Measurements from ENCODE around the gene TENM4.

TENM4 gene

DNA sequence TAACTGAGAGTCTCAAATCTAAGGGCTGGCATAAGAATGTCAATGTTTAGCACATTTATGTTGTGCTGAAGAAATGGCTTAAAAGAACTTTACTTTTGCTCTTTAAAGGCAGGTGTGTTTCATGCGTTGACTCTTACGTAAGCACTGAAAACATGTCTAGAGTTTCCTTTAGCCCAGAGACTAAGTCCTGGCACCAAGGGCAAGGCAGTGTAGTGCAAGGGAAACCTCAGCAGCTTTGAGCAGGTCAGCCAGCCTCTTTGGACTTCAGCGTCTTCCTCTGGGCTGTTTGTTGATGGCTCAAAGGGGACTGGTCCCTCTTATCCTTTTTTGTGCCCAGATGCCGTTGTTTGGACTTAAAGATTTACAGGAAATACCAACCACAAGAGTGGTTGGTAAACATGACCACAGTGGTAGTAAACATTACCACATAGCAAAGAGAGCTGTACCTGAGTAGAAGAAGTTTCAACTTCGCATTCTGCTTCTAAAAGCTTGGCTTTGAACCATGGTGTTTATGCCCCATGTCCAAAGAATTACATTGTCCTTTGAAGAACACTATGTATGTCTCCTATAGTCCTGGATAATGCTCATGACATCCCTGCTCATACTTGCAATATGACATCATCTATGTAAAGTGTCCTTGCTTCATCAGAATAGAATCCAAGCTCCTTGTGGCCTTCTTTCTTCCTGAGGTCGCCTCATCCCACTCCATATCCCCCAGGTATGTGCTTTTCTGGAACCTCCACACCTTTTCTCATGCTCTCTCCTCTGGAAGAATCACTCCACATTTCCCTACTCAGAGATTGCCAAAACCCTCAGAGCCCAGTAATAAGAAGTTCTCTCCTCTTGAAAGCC is 23.5 kb downstream of the TENM4 start:
- no peak for DNase-seq

- no peak for DNase-seq
Observed at GRCh38 chr11:79415912-79416311, 24.9 kb downstream of the TENM4 start.

- DNase-seq, result no peak
Observed at GRCh38 chr11:79415411-79415810, 25.4 kb downstream of the TENM4 start.

DNA sequence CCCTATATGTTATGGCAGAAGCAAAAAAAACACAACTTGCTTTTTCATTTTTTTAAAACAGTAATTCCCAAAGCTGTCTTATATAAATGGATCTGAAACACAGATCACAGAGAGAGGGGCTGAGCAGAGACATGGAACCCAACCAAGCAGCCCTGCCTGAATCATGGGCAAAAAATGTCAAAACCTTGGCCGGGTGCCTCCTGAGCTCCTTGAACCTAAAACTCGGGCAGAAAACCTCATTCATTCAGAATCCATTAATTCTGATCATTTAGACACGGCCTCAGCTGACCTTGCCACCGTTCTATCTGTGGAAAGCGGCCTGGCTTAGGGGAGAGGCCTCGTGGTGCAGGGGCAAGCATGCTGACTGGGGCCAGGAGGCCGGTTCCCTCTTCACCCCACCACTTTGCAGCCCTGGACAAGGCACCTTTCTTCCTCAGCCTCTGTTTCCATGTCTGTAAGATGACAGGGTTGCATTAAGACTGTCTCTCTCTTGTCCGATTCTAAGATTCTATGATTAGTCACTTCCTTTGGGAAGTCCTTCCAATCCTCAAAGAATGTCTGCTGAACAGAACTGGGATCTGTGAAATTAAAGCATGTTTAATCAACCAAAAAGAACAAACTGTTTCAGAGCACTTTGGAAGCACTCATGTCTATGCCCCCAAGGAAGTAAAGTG is 26.0 kb downstream of the TENM4 start:
- no peak for DNase-seq

GRCh38 chr11:79414041-79414440 is 26.8 kb downstream of the TENM4 start:
- DNase-seq, result no peak

DNA sequence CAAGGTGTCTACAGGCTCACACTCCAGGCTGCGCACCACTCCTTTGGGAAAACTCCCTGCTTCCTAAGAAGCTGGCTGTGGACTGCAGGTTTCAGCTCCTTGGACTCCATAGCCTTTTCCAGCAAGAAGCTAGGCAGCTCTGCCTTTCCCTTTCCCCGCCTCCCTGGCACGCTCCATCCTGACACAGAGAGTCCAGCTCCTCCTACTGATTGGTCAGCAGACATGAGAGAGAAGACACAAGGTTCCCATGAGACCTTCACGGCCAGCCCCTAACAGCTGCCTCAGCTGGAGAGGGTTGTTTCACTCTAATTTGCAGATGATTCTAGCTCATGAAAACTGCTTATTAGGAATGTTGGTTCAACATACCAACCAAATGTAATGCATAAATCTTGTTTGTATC is 27.6 kb downstream of the TENM4 start:
- DNase-seq, result no peak

DNA sequence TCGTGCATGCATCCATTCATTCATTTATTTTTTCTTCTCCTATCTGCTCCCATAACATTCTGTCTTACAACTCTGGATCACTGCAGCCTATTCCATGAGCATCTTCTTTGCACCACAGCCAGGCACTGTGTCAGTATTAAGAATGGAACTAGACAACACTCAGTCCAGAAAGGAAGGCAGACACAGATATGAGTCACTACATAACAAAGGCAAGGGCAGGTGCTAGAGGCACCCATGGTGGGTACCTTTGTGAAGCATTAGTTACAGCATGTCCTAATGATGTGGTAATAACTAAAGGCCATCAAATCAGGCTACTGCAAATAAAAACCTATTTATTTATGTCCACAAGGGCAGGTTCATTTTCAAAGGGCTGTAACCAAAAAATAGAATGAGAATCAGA is 28.1 kb downstream of the TENM4 start:
- DNase-seq, result no peak

DNA sequence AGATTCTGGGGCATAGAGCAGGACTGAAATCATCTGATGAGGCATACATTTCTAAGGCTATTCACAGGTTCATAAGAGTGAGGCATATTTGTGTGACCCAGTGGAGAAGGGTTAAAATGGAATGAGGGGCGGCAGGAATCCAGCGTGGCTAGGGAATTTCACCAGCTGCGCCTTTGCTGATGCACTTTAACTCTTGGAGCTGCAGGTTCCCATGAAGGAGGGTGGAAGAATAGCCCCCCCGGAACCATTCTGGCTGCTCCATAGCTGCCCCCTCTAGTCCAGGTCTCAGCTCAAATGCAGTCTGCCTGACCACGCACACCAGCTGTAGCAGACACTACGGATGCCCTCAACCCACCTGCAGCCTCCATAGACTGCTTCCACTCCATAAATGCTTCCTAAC is 31.5 kb downstream of the TENM4 start:
- no peak for DNase-seq

- no peak for DNase-seq
Observed at GRCh38 chr11:79406376-79406775, 34.5 kb downstream of the TENM4 start.

DNA sequence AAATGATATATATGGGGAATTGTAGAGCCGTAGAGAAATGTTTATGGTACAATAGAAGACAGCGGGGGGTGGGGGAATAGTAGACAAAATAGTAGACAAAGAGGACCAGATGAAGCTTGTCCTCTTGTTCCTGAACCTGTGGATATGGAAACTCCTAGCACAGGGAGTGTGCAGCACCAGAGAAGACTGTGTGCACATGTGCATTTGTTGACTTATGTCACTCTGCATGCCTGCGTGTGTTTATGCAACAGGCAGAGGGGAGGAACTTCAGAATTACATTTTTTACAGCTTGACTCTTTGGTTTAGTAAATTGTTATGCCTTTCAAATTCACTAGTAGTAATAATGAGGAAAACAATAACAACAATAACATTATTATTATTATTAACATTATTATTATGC is 36.0 kb downstream of the TENM4 start:
- no peak for DNase-seq

- DNase-seq, result no peak
Observed at GRCh38 chr11:79404325-79404724, 36.5 kb downstream of the TENM4 start.

- DNase-seq, result no peak
Observed at GRCh38 chr11:79403839-79404238, 37.0 kb downstream of the TENM4 start.

GRCh38 chr11:79402912-79403311 is 37.9 kb downstream of the TENM4 start:
- DNase-seq, result no peak

- no peak for DNase-seq
Observed at GRCh38 chr11:79400717-79401330, 40.0 kb downstream of the TENM4 start.

GRCh38 chr11:79400206-79400605 is 40.6 kb downstream of the TENM4 start:
- DNase-seq, result no peak

DNA sequence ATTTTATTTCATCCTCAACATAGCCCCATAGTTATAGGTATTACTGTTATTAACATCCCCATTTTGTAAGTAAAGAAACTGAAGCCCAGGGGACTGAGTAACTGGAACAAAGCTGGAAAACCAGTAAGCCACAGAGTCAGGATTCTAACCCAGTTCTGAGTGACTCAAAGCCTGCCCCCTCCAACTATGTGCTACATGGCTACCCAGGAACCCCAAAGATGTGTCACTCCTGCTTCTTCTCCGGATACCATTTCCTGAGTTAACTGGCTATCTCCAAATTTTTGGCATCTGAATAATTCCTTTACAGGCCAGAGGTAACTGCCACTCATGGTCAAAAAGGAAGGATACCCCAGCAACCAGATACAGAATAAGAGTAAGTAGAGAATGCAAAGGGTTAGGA is 43.6 kb downstream of the TENM4 start:
- DNase-seq, result no peak

DNA sequence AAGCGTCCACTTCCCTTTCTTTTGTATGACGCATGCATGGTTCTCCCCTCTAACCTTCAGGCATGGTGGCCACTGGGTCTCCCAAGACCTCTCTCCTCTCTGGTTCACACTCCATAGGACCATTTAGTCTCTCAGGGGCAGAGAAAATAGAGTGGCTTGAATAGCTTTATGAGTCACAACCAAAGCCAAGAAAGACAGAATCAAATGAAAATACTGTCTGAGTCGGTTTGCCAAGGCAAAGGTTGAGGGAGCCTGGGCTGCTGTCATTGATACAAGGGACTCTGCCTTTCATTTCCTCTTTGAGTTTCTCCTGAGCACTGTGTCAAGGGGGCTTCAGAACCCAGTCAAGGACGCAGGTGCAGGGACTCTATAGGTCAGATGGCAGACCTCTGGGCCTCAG is 44.2 kb downstream of the TENM4 start:
- no peak for DNase-seq

DNA sequence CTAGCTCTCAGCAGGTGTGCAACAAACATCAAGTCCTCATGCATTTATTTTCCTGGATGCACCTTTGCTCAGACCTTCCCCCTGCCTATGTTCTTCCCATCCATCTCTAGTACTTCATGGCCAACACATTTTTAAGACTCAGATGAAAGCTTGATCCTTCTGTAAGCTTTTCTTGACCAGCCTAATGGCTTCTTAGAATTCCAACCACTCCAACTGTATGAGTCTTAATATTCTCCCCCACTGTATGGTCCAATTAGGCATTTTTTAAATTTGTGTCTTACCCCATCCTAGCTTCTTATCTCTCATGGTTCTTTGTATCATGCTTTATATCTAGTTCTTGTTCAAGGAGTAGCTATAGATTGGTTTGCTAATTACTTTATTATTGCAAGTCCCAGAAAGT is 44.8 kb downstream of the TENM4 start:
- DNase-seq, result no peak

GRCh38 chr11:79393362-79394043 is 47.3 kb downstream of the TENM4 start:
- DNase-seq, result no peak

DNA sequence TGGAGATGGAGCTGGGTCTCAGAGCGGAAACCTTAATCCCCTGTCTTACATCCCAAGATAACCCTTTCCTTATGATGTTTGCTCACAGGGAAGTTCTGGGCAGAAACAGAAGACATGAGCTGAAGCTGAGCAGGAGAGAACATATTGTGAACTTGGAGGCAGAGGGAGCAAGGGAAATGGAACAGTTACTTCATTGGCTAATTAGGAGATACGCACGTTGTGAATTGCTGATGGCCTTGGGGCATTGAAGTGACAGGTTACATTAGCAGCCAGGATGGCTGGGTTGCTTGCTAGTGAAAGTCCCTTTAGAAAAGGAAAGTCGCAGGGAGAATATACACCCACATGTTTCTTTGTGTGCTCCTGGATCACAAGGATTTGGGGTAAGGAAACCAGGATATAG is 48.7 kb downstream of the TENM4 start:
- no peak for DNase-seq

- no peak for DNase-seq
Observed at GRCh38 chr11:79390923-79391322, 49.9 kb downstream of the TENM4 start.

DNA sequence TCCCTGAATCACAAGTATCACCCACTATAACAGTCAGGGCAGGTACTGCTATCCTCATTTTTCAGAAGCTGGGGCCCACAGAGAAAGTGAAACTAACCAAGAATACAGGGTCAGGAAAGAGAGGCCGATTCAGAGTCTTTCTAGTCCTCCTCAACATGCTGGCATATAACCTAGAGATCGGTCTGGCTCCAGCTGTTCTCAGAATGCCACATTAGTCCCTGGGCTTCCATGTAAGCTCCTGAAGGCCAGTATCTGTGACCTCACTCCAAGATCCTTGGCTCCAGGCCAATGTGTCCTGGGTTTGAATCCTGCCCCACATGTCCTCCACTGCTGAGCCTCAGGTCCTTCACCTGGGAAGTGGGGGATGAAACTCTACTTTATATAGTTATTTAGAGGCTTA is 50.4 kb downstream of the TENM4 start:
- DNase-seq, result no peak

DNA sequence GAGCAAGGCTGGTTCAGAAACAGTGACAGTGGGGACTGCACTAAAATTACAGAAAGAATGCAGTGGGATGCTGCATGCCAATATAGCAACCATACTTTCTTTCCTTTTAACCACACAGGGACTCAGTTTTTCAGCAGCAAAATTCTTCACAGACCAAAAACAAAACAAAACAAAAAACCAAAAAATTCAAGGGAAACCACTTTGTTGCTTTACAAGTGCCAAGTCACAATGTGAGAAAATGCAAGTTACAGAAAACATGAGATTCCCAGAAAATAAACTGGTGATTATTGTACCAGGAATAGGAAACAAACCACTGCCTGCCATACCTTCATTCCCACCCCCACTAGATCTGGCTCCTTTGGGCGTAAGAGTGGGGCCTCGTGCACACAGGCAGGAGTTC is 52.6 kb downstream of the TENM4 start:
- no peak for DNase-seq

GRCh38 chr11:79383874-79384273 is 57.0 kb downstream of the TENM4 start:
- no peak for DNase-seq
